GM18519 (cell line): ENCODE measurements around the gene DNTT.

Experiments
- ATAC-seq: cut with Tn5 transposase; IDR thresholded peaks from one replicate; pipeline ENCODE4 v1.9.1; 2021; ENCODE audit warnings: mild to moderate bottlenecking, moderate library complexity; ENCODE audit not compliant: unreplicated experiment, low FRiP score

Gene DNTT

GRCh38 chr10:96304230-96304629 lies at the start of gene DNTT:
Gene DNTT (plus strand): TSS chr10:96304434. CDS start chr10:96304498, 64 bp downstream.
- no peak for ATAC-seq

- ATAC-seq, result no peak
These were observed 49.3 kb upstream of the DNTT start for GRCh38 chr10:96254976-96255375.

- no peak for ATAC-seq
These were observed 48.5 kb upstream of the DNTT start for GRCh38 chr10:96255549-96256333.

GRCh38 chr10:96257944-96258343 lies 46.3 kb upstream of the DNTT start:
- no peak for ATAC-seq

- ATAC-seq, result no peak
These were observed 45.1 kb upstream of the DNTT start for GRCh38 chr10:96259150-96259549.

GRCh38 chr10:96260014-96260413 lies 44.2 kb upstream of the DNTT start:
- ATAC-seq, result no peak

- ATAC-seq, result no peak
These were observed 43.1 kb upstream of the DNTT start for GRCh38 chr10:96261132-96261531.

- no peak for ATAC-seq
These were observed 42.3 kb upstream of the DNTT start for GRCh38 chr10:96261930-96262329.

- no peak for ATAC-seq
These were observed 41.1 kb upstream of the DNTT start for GRCh38 chr10:96263176-96263575.

- no peak for ATAC-seq
These were observed 40.6 kb upstream of the DNTT start for GRCh38 chr10:96263669-96264068.

GRCh38 chr10:96264938-96265337 lies 39.3 kb upstream of the DNTT start:
- no peak for ATAC-seq

- no peak for ATAC-seq
These were observed 38.0 kb upstream of the DNTT start for GRCh38 chr10:96266118-96266770.

- ATAC-seq, result no peak
These were observed 37.0 kb upstream of the DNTT start for GRCh38 chr10:96267234-96267705.

- no peak for ATAC-seq
These were observed 35.8 kb upstream of the DNTT start for GRCh38 chr10:96268341-96268909.

- no peak for ATAC-seq
These were observed 34.6 kb upstream of the DNTT start for GRCh38 chr10:96269438-96270300.

- no peak for ATAC-seq
These were observed 33.7 kb upstream of the DNTT start for GRCh38 chr10:96270571-96270970.

GRCh38 chr10:96271016-96271815 lies 33.0 kb upstream of the DNTT start, which contains the start of gene BLNK:
Gene BLNK (minus strand): TSS chr10:96271569. CDS start chr10:96271398, 171 bp downstream.
- peak; percentile 56 for ATAC-seq

GRCh38 chr10:96272316-96273280 lies 31.6 kb upstream of the DNTT start:
- no peak for ATAC-seq
